Motor neuron (in vitro differentiated cells): ENCODE results near the gene TMEM207. TPM values are rescaled to one million over a fixed set of nuclear protein-coding genes. Genes with fewer than 3 reads are reported as not detected.

Source experiments
- ATAC-seq, 8 experiments: fragments of 200-7000 bp; cut with Tn5 transposase; replicated peaks in 6 of 8; 2 replicates each; pipeline ENCODE4 v1.8.0; 2021; ENCODE audit warnings: mild to moderate bottlenecking in 8 of 8, moderate library complexity in 8 of 8
- H3K27ac ChIP-seq, 2 donors: fragments of 250-450 bp; sonication (Bioruptor Pico); 2 replicates each; pipeline ENCODE4 v1.9.0; 2021; ENCODE audit warnings: antibody characterized with exemption in 2 of 2, mild to moderate bottlenecking in 2 of 2, moderate library complexity in 1 of 2
- H3K4me1 ChIP-seq, 2 donors: fragments of 250-450 bp; sonication (Bioruptor Pico); replicated peaks in 1 of 2; 2 replicates each; pipeline ENCODE4 v1.6.1; 2021; ENCODE audit warnings: antibody characterized with exemption in 2 of 2, mild to moderate bottlenecking in 2 of 2, moderate library complexity in 1 of 2
- H3K4me3 ChIP-seq, 5 donors: fragments of 250-450 bp; sonication (Bioruptor Pico); 2 replicates each; pipeline ENCODE4 v1.9.0; 2021; ENCODE audit warnings: antibody characterized with exemption in 5 of 5, mild to moderate bottlenecking in 5 of 5, moderate library complexity in 4 of 5
- WGBS, 10 experiments: fragments of 450-650 bp; shearing (Covaris generic); methylation state at CpG; one replicate each; pipeline ENCODE4 v1.0.0; 2022; 5-methylcytosine and 5-hydroxymethylcytosine counted together
- in situ Hi-C, 9 experiments: fragments of 400-800 bp; cut with MboI; loops; one replicate each; pipeline ENCODE4 v1.15.0; 2021; ENCODE audit warnings: low sequenced_read_pairs in 9 of 9, low pct_unique_long_range_greater_than_20kb in 2 of 9; ENCODE audit not compliant: unreplicated experiment in 9 of 9
- total RNA-seq, 8 experiments: library from RNA; unstranded; fragments of 300-600 nt; gene quantifications; 2 replicates each; pipeline versions ENCODE4 v1.2.3 to v1.2.4, GENCODE V29; 2022

TMEM207 gene
- total RNA-seq, 8 experiments from 2014 or later: 0.13 to 0.43 (median 0.14) TPM; not detected in 5

- ATAC-seq: no peak
- 0 to 100% (median 79%) methylated on average over 1 to 4 of the region's 4 CpGs for WGBS, 10 experiments
- Histone ChIP-seq H3K27ac (no peak overlapping the region), H3K4me3 (no peak overlapping the region), H3K4me1 (no peaks in the 10 kb centered on the region)
- in situ Hi-C loops: no loop called here
These were observed 47.7 kb downstream of the TMEM207 start for GRCh38 chr3:190401963-190402362.

GRCh38 chr3:190399677-190400076, 50.0 kb downstream of the TMEM207 start:
- WGBS, 10 experiments: 80 to 100% (median 93%) methylated on average over 1 to 7 of the region's 8 CpGs; no CpG with 5 or more reads in 3 of the 10 experiments
- no peak overlapping the region for H3K4me3 ChIP-seq
- no peak for ATAC-seq
- in situ Hi-C loops: no loop called here
- no peaks in the 10 kb centered on the region for H3K4me1 ChIP-seq
- no peak overlapping the region for H3K27ac ChIP-seq

GRCh38 chr3:190397889-190398288, 51.8 kb downstream of the TMEM207 start:
- ATAC-seq: peak in 3 of 8 experiments; percentile 46 to 52 (median 52)
- Histone ChIP-seq H3K27ac (no peak overlapping the region), H3K4me3 (no peak overlapping the region), H3K4me1 (no peaks in the 10 kb centered on the region)
- WGBS, 10 experiments: 30 to 100% (median 81%) methylated on average over 1 to 4 of the region's 4 CpGs
- in situ Hi-C loops: no loop called here

- no peak overlapping the region for H3K27ac ChIP-seq
- ATAC-seq: no peak
- in situ Hi-C loops: no loop called here
These were observed 53.7 kb downstream of the TMEM207 start for GRCh38 chr3:190396001-190396400.

GRCh38 chr3:190388703-190389102, 61.0 kb downstream of the TMEM207 start:
- 20 to 80% (median 54%) methylated on average over 1 to 3 of the region's 3 CpGs; no CpG with 5 or more reads in 1 of the 10 experiments for WGBS, 10 experiments
- no peak overlapping the region for H3K4me3 ChIP-seq
- H3K27ac ChIP-seq: no peak overlapping the region
- ATAC-seq: no peak
- H3K4me1 ChIP-seq: peaks cover 0 to 2% of the 10 kb centered on the region in 2 donors
- in situ Hi-C loops: no loop called here

More at GRCh38 chr3:190396001-190396400, 53.7 kb downstream of the TMEM207 start:
- no peaks in the 10 kb centered on the region for H3K4me1 ChIP-seq
- H3K4me3 ChIP-seq: no peak overlapping the region

GRCh38 chr3:190387578-190388213, 62.0 kb downstream of the TMEM207 start, which contains the start of gene CLDN16:
CLDN16 (plus strand) TSS chr3:190388163; CDS start chr3:190388330, 167 bp downstream.
- Histone ChIP-seq H3K27ac (no peak within 1 kb of the TSS), H3K4me1 (peaks cover 0 to 2% of the 10 kb centered on the region in 2 donors), H3K4me3 (no peak within 1 kb of the TSS)
- no peak for ATAC-seq
- in situ Hi-C loops: no loop called here
- 49 to 100% (median 86%) methylated on average over 1 to 10 of the region's 12 CpGs; no CpG with 5 or more reads in 5 of the 10 experiments for WGBS, 10 experiments

GRCh38 chr3:190385731-190386688, 63.7 kb downstream of the TMEM207 start:
- Histone ChIP-seq H3K4me3 (no peak overlapping the region), H3K4me1 (peaks cover 0 to 2% of the 10 kb centered on the region in 2 donors), H3K27ac (peak overlapping the region in 1 of 2 donors; percentile 14)
- 0 to 82% (median 63%) methylated on average over 2 to 8 of the region's 8 CpGs; no CpG with 5 or more reads in 1 of the 10 experiments for WGBS, 10 experiments
- peak in 7 of 8 experiments; percentile 97 to 100 (median 100) for ATAC-seq
- in situ Hi-C loops: no loop called here

- Histone ChIP-seq H3K27ac (no peak overlapping the region), H3K4me3 (no peak overlapping the region), H3K4me1 (peaks cover 0 to 2% of the 10 kb centered on the region in 2 donors)
- peak in 3 of 8 experiments; percentile 6 to 19 (median 11) for ATAC-seq
- in situ Hi-C loops: no loop called here
- 42 to 100% (median 56%) methylated on average over 1 to 2 of the region's 2 CpGs; no CpG with 5 or more reads in 5 of the 10 experiments for WGBS, 10 experiments
These were observed 65.4 kb downstream of the TMEM207 start for GRCh38 chr3:190384309-190384756.

GRCh38 chr3:190382082-190382481, 67.6 kb downstream of the TMEM207 start:
- H3K27ac ChIP-seq: no peak overlapping the region
- ATAC-seq: no peak

GRCh38 chr3:190381441-190381840, 68.3 kb downstream of the TMEM207 start:
- Histone ChIP-seq H3K4me1 (no peaks in the 10 kb centered on the region), H3K27ac (no peak overlapping the region), H3K4me3 (no peak overlapping the region)
- in situ Hi-C loops: no loop called here
- ATAC-seq: peak in 2 of 8 experiments; percentile 22 to 37

More at GRCh38 chr3:190382082-190382481, 67.6 kb downstream of the TMEM207 start:
- Histone ChIP-seq H3K4me1 (no peaks in the 10 kb centered on the region), H3K4me3 (no peak overlapping the region)
- in situ Hi-C loops: no loop called here

- no peak for ATAC-seq
- Histone ChIP-seq H3K4me1 (no peaks in the 10 kb centered on the region), H3K27ac (no peak overlapping the region), H3K4me3 (no peak overlapping the region)
- in situ Hi-C loops: no loop called here
These were observed 69.5 kb downstream of the TMEM207 start for GRCh38 chr3:190380184-190380583.
